Stimulated activated CD4-positive, alpha-beta T cell treated with anti-CD3 and anti-CD28 coated beads, Interleukin-1b, Interleukin-23, amount 100 ng/mL, for 48 hours (primary cell): ENCODE results near the gene ADCY3.
"Not testable (repeated sequence)": the region's sequence is repeated elsewhere in the genome, so short reads cannot be mapped to it uniquely, and the experiment has no call there.

Experiments used
- DNase-seq: peaks from one replicate; pipeline ENCODE4 v3.0.0-alpha.2; 2020

Gene ADCY3

DNA sequence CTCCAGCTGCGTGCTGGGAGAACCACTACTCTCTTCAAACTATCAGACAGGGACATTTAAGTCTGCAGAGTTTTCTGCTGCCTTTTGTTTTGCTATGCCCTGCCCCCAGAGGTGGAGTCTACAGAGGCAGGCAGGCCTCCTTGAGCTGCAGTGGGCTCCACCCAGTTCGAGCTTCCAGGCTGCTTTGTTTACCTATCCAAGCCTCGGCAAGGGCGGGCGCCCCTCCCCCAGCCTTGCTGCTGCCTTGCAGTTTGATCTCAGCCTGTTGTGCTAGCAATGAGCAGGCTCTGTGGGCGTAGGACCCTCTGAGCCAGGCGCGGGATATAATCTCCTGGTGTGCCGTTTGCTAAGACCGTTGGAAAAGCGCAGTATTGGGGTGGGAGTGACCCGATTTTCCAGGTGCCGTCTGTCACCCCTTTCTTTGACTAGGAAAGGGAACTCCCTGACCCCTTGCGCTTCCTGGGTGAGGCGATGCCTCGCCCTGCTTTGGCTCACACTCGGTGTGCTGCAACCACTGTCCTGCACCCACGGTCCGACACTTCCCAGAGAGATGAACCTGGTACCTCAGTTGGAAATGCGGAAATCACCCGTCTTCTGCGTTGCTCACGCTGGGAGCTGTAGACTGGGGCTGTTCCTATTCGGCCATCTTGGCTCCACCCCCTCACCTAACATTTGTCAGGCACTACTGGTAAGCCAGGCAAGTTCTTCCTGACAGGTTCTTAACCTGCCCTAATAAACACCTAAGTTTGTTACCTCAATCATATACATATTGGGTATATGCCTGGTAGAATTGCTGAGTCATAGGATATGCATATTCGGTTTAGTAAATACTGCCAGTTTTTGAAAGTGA is 114.0 kb downstream of the ADCY3 start:
- DNase-seq: not testable (repeated sequence)

DNA sequence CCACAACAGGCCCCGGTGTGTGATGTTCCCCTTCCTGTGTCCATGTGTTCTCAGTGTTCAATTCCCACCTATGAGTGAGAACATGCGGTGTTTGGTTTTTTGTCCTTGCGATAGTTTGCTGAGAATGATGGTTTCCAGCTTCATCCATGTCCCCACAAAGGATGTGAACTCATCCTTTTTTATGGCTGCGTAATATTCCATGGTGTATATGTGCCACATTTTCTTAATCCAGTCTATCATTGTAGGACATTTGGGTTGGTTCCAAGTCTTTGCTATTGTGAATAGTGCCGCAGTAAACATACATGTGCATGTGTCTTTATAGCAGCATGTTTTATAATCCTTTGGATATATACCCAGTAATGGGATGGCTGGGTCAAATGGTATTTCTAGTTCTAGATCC is 119.5 kb downstream of the ADCY3 start:
- DNase-seq: not testable (repeated sequence)

DNA sequence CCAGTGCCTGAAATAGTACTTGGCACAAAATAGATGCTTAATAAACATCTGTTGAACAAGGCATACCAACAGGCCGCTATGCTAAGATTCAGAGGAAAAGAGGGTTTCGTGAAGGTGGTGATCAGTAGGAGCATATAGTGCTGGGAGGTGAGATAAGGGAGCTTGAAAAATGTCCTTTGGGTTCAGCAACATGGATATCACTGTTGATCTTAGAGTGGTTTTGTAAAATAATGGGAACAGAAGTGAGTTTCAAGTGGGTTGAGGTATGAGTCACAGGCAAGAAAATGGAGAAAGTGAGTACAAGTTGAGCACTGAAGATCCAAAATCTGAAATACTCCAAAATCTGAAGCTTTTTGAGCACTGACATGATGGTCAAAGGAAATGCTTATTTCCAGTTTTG is 122.4 kb downstream of the ADCY3 start:
- DNase-seq: no peak

DNA sequence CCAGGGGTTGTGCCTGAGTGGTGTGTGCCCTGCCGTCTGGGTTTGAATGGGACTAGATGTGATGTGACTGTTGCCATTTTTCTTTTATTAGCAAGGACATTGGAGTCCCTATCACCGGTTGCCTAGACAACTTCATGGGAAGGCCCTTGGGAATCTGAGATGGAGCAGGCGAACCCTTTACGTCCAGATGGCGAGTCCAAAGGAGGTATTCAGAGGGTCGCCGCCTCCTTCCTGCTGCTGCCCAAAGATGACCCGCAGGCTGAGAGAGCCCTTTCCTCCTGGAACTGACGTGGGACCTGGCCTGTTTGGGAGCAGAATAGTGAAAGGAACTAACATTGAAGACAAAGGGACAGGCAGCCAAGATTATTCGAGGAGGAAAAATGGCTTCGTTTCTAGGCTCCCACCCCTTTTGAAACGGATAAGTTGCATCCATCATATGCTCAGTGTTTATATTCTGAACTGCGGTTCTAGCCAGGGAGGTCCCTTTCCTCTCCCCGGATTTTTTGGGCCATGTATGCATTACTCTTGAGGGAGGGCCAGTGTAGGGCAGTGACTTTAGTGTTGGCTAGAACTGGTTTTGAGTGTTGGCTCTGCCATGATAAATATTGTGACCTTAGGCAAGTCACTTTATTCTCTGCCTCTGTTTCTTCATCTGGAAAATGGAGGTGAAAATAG is 126.1 kb downstream of the ADCY3 start:
- no peak for DNase-seq

DNA sequence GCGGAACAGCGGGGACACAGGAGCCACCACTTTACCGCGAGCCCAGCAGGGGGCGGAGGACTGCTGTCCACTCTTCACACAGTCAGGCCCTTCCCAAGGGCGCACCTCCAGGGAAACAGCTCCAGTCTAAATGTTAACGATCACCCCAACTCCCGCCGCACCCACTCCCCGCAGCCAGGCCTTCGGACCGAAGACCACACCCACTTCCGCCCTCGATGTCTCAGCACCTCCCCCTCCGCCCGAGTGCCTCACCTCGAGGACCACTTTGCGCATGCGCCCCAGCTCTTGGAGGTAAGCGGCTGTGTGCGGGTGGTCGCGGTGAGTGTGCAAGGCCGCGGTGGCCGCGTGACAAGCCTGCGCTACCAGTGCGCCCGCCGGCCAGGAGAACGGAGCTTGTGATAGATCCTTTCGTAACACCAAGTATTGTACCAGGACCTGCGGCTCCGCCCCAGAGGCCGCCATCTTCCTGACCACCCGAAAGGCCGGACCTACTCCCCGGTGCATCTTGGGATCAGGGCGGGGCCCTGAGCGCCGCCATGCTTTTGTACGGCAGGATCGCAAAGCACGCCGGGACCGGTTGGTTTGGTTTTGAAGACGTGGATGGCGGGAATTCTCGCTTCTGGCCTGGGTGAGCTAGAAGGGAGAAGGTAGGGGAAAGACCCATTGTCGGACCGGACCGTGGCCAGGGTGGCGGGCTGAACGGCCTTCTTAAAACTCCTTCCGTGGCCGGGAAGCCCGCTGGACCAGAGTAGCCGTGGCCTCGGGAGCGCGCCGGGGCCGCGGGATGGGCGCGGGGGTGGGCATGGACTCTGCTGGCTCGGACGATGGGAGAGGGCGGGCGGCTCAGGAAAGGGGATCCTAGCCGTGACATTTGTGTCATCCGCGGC is 126.9 kb downstream of the ADCY3 start, which contains the start of the genes CENPO and PTRHD1:
Gene CENPO (plus strand): TSS at position 552 of the 887 bp plus-strand sequence. CDS start 495 bp downstream, outside the sequence.
Gene PTRHD1 (minus strand): TSS at position 518 of the 887 bp plus-strand sequence. CDS start 14 bp downstream, at position 504.
- peak; percentile 95 for DNase-seq

DNA sequence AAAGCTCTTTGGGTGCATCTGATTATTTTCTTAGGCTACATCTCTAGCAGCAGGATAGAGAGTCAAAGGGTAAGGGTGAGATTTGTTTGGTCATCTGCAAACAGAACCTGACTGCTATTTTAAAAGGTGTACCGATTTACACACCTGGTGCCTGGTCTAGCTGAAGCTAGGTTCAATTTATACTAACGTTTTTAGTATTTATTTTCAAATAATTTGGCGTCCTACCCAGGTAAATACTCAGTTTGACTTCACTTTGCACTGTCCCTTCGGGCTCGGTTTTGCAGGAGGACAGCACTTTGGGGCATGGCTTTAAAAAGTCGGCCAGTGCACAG is 127.5 kb downstream of the ADCY3 start:
- no peak for DNase-seq

DNA sequence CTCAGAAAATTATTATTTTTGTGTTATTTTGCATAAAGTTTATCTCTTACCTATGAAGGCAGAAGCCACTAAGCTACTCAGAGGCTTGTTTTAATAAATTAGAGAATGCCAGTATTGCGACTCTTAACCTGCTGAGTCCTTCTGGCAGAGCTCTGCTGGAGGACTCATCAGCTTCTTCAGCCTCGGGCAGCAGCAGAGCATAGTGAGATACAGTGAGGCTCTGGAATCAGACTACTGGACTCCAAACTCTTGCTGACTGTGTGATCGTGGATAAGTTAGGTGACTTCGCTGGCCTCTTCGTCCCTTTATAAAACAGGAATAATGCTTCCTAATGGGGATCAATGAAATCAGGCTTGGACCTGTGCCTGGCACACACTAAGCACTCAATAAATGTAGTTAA is 128.6 kb downstream of the ADCY3 start:
- no peak for DNase-seq

DNA sequence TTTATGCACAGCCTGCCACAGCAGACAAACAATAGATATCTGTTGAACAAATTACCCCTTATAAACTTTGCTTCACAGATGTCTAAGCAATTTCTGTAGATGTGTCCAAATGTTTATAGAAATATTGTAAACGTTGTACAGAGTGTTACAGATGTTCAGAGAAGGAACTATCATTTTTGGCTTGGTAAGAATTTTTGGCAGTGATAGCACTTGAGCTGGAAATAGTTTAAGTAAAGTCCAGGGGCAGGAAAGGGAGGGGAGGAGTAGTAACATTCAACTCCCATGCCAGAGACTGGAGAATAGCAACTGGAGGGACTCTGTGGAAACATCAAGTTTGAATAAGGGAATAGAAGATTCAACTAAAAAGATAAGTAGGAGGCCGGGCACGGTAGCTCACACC is 131.2 kb downstream of the ADCY3 start:
- DNase-seq: no peak

DNA sequence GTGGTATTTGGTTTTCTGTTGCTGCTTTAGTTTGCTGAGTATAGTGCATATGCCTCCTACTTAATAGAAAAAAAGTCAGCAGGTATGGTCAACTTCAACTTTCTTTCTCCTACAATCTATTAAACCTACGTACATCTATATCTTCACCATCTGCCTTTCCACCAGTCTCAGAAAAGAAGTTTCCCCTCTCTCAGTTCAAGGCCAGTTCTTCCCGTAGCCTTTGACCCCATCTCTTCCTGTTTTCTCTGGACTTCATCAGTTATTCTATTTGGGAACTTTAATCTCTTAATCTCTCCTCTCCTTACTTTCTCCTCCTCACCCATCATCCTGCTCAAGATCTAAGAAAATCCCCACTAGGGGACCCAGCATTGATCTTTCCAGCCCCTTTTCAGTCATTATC is 132.5 kb downstream of the ADCY3 start:
- no peak for DNase-seq

DNA sequence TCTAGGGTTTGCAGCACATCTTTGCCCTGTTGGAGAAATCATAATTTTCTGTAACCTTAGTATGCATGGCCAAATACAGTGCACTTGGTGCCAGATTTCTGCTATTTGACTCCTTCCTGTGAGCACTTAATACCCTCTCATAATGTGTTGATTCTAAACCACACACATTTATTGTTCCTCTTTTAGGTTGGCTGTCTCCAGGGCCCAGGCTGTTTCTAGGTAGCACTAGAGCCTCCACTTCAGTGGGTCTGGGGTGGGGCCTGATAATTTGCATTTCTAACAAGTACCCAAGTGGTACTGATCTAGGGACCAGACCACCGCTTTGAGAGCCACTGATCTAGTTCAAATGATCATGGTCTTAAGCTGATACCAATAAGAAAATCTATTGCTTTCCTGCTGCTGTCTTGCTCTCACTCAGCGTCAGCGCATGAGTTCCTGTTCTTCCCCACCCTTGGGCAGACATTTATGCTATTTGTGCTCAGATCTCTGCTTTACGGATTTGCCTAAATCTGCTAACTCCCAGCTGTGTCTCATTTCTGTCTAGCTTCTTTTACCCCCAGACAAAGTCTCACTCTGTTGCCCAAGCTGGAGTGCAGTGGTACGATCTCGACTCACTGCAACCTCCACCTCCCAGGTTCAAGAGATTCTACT is 134.2 kb downstream of the ADCY3 start:
- DNase-seq: no peak

DNA sequence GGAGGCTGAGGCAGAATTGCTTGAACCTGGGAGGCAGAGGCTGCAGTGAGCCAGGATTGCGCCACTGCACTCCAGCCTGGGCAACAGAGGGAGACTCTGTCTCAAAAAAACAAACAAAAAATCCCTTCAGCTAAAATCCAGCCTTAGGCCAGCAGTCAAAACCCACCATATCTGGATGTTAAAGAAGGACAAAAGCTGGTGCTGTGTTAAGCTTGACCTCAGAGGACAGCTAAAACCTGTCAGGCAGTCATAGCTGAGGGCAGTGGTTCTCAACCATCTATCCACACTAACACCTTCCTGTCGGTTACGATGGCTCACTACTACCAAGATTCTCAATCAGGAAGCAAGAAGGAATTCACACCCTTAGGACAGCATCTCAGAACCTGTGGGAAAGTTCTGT is 136.4 kb downstream of the ADCY3 start:
- DNase-seq: no peak

DNA sequence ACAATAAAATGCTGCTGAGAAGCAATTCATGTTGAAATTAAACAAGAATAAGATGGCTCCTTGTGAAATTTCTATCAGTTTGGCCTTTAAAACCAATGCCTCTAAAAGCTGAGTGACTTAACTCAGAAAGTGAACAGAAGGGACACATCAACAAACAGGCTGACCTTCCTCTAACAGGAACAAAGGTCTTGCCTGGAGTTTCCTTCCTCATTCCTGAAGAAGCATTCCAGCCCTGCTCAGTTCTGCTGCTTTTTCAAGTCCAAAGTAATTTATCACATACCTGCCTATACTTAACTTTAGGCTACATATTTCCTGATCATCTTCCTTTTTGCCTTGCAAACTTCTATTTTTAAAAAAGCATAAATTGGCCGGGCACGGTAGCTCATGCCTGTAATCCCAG is 140.9 kb downstream of the ADCY3 start:
- DNase-seq: no peak

DNA sequence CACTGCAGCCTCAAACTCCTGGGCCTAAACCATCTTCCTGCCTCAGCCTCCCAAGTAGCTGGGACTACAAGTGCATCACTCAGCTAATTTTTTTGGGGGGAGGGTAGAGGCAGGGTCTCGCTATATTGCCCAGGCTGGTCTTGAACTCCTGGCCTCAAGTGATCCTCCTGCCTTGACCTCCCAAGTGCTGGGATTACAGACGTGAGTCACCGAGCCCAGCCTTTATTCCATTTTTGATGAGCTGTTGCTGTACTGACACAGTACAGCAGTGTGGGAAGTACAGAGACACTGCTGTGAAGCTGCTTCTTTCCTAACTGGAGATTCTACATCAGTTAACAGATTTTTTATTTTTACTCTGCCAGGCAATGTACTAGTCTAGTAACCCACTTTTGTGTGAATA is 145.7 kb downstream of the ADCY3 start:
- DNase-seq: no peak

DNA sequence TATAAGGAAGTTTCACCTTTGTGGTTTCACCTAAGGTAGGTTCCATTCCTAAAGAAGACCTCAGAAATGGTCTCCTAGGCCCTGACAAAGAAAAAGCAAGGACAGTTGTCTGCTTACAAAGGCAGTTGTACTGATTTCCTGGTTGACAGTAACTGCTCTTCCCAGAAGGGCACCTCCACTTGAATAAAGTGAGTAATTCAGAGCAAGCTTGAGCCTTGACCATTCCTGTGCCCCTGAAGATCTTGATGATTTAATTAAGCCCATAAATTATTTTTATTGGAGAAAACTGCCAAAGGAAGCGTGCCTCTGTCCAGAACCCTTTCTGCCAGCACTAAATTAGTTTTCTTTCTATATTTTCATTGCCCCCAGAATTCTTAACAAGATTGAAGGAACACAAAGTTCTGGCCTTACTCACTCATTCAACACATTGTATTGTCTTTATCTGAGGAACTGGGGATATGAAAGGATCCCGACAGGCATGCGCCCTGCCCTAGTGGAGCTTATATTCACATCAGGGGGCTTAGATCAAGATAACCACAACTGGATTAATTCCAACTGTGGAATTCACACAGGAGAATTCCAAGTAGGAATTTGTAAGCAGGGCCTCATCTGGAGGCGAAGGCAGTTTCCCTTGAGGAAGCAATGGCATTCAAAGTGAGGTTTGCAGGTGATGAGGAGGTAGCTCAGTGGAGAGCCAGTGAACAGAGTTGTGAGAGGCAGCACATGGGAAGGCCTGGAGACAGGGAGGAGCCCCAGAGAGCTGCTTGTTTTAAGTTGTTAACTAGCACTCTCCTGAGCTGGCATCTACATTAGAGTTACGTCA is 148.1 kb downstream of the ADCY3 start:
- DNase-seq: no peak

DNA sequence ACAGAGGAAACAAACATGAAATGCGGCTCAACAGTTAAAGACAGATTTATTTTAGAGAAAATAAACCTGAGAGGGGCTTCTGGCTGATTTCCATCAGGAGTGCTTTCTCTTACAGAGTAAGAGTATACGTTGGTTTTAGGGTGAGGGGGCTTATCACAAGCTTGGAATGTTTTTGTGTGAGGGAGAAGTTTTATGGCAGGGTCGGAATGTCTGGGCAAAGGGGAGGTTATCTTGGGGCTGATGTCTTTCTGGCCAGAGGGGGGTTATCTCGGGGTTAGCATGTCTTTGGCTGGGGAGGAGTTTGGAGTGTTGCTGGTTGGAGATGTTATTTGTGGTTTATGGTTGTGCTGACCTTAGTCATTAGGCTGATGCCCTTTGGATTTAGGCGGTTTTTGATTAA is 149.0 kb downstream of the ADCY3 start:
- no peak for DNase-seq
